Measurements from ENCODE around the gene PEAR1. TPM values are rescaled to one million over a fixed set of nuclear protein-coding genes. Genes with fewer than 3 reads are reported as not detected.
A peak's percentile ranks its signal among the peaks of the same experiment; 100 is the strongest.

PEAR1 gene
- total RNA-seq, 1 experiment from 2014 or later: 1.2 TPM

DNA sequence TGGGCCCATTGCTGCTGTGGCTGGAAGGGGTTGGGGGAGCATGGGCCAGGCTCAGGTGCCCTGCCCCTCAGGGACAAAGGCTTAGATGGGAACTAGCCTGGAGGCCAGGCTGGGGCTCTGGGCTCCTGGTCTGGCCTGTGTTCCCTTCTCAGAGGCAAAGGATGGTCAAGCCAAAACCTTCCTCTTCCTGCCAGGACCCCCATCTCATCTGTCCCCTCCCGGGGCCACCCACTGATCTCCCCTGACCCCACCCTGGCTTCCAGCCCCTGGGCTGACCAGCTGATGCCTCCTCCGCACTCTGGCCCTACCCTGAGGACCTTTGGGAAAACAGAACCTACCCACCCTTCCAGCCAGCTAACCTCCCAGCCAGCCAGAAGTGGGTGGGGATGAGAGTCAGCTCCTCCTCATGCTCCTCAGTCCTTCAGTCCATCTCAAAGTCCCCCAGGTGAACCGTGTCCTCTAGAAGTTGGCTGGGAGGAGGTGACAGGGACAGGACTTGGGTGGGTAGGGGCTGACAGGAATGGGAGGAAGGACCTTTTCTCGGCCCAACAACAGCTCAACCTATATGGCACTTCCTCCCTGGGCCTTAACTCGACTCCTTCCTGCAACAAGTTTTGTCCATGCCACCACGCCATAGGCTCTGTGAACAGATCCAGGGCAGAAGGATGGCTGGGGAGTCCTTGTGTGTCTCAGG, 7.5 kb downstream of the PEAR1 start:
- DNase-seq (ENCODE audit: low spot score): no peak

GRCh38 chr1:156901590-156901900, 8.0 kb downstream of the PEAR1 start:
- DNase-seq (ENCODE audit: low spot score): no peak

- no peak for DNase-seq (ENCODE audit: low spot score)
Observed at GRCh38 chr1:156901966-156902915, 8.7 kb downstream of the PEAR1 start.

- no peak for DNase-seq (ENCODE audit: low spot score)
Observed at GRCh38 chr1:156903328-156904091, 10.0 kb downstream of the PEAR1 start.

DNA sequence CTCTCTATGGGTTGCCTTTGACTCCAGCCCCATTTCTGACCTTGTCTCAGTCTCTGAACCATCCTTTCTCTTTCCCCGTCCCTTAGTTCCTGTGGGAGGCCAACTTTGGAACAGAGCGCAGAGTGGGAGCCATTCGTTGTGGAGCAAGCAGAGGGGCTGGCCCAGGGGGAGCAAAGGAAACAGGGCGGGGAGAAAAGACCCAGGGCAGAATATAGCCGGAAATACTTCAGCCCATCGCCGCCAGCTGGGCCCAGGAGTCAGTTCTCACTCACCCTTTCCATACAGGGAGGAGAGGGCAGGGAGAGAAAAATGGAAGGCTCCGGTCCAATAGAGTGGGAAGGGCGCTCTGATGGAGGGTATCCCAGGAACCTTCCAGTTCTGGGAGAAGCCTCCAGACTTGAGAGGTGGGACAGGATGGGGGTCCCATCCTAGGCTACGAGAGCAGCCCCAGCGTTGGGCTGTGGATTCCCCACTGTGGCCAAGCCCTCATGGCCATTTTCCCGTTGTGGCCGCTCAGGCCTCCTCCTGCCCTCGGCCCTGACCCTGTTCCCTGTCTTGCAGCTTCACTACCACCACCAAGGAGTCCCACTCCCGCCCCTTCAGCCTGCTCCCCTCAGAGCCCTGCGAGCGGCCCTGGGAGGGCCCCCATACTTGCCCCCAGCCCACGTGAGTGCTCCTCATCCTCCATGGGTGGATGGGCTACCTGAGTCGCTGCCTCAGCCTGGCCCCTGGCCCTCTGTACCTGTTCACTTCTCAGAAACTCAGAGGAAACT, 10.9 kb downstream of the PEAR1 start:
- no peak for DNase-seq (ENCODE audit: low spot score)

DNA sequence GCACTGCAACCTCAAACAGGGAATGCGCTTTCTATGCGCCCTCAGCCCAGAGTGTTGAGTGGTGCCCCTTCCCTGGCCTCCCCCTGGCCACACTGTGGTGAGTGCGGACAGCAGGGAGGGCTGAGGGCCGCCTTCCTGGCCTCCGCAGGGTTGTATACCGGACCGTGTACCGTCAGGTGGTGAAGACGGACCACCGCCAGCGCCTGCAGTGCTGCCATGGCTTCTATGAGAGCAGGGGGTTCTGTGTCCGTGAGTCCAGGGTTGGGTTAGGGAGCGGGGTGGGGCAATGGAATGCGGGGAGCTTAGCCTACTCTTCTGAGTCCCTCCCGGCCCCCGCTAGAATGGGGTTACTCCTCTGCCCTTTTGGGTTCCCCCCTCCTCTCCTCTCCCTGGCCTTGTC, 11.7 kb downstream of the PEAR1 start:
- DNase-seq (ENCODE audit: low spot score): no peak

DNA sequence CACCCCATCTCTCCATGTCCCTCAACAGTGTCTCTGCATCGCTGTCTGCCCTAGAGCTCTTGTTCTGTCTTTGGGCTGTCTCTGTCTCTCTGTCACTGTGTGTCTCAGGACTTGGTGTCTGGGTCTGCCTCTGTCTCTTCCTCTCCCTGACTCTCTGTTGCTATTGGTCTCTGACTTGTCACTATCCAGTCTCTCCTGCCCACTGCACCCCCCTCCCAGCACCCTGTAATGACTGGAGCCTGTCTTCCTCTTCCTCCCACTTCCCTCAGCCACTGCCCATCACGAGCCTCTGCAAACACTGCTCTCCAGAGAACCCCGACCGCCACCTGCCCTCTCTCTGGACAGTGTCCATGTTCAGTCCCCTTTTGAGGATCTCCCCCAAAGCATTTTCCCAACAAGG, 12.1 kb downstream of the PEAR1 start:
- DNase-seq (ENCODE audit: low spot score): no peak

GRCh38 chr1:156906206-156906906, 12.8 kb downstream of the PEAR1 start:
- DNase-seq (ENCODE audit: low spot score): no peak

DNA sequence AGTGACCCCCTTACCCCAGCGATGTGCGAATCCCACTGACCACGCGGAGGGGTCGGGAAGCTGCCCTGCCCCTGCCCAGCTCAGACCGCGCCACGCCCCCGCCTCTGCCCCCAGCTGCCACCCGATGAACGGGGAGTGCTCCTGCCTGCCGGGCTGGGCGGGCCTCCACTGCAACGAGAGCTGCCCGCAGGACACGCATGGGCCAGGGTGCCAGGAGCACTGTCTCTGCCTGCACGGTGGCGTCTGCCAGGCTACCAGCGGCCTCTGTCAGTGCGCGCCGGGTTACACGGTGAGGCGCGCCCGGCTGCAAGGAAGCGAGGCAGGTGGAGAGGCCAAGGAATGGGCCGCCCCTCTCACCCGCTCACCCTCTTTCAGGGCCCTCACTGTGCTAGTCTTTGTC, 15.0 kb downstream of the PEAR1 start:
- DNase-seq (ENCODE audit: low spot score): no peak

GRCh38 chr1:156908955-156909354, 15.4 kb downstream of the PEAR1 start:
- no peak for DNase-seq (ENCODE audit: low spot score)

- DNase-seq (ENCODE audit: low spot score): no peak
Observed at GRCh38 chr1:156909671-156910070, 16.2 kb downstream of the PEAR1 start.

GRCh38 chr1:156910309-156910782, 16.8 kb downstream of the PEAR1 start:
- DNase-seq (ENCODE audit: low spot score): peak; percentile 65

- DNase-seq (ENCODE audit: low spot score): no peak
Observed at GRCh38 chr1:156911577-156912298, 18.2 kb downstream of the PEAR1 start.

GRCh38 chr1:156912310-156912709, 18.8 kb downstream of the PEAR1 start:
- no peak for DNase-seq (ENCODE audit: low spot score)

- DNase-seq (ENCODE audit: low spot score): no peak
Observed at GRCh38 chr1:156912861-156913808, 19.6 kb downstream of the PEAR1 start.

- DNase-seq (ENCODE audit: low spot score): no peak
Observed at GRCh38 chr1:156913809-156914387, 20.4 kb downstream of the PEAR1 start.

DNA sequence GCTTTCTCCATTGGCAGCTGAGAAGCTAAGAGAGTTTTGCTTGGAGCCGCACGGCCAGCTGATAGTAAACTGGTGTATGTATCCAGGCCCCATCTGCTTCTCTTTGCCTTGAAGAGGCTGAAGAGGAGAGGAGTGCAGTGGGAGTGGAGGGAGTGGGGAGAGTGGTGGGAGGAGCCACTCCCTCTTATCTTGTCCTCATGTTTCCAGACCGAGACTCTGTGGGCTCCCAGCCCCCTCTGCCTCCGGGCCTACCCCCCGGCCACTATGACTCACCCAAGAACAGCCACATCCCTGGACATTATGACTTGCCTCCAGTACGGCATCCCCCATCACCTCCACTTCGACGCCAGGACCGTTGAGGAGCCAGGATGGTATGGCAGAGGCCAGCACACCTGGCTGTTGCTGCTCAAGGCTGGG, 20.9 kb downstream of the PEAR1 start:
- DNase-seq (ENCODE audit: low spot score): no peak
